ENCODE measurements around the gene CDH2.

CDH2 gene

DNA sequence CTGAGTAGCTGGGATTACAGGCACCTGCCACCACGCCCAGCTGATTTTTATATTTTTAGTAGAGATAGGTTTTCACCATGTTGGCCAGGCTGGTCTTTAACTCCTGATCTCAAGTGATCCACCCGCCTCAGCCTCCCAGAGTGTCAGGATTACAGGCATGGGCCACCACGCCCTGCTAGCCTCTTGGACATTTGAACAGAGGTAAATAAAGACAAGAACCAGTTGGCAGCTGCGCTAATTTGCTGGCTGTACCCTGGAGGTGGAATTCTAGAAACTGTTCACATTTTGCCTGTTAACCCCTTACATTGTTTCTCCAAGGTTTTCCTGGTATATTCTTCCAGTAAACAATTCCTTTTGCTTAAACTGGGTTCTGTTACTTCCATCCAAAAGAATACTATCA, 132.9 kb downstream of the CDH2 start:
- DNase-seq (ENCODE audit: low read depth) = no peak

- DNase-seq (ENCODE audit: low read depth) = no peak
Measured at GRCh38 chr18:28043631-28044030, 133.3 kb downstream of the CDH2 start.

DNA sequence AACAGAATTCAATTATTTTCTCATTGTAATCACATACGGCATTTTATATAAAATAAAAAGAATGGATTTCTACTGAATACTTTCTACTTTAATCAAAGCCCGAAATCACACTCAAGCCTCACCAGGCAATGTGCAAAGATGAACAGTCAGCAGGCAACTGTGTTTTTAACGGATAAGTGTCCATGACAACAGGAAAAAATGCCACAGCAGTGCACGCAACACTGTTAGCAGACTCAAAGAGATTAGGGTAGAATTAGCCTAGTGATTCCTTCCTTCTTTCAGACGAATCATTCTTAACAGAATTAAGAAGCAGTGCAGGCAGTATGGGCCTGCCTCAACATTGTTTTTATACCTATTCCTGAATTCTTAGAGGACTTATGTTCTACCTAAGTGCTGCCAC, 135.6 kb downstream of the CDH2 start:
- DNase-seq (ENCODE audit: low read depth) = no peak

DNA sequence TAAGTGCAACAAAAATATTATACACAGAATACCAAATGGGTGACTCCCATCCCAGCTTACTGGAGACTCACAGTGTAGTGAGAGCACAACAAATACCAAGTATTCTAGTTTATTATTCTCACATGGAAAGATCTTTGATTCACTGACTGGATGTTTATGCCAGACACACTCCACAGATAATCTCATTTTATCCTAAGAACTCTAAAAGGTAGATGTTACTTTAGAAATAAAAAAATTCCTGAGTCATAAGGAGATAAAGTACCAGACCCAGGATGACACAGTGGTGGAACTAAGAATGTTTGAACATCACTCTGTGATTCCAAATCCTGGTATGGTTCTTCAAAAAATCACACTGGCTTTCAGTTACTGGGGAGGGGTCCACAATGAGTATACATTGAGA, 136.2 kb downstream of the CDH2 start:
- DNase-seq (ENCODE audit: low read depth) = no peak

GRCh38 chr18:28040211-28040610, 136.7 kb downstream of the CDH2 start:
- DNase-seq (ENCODE audit: low read depth) = no peak

DNA sequence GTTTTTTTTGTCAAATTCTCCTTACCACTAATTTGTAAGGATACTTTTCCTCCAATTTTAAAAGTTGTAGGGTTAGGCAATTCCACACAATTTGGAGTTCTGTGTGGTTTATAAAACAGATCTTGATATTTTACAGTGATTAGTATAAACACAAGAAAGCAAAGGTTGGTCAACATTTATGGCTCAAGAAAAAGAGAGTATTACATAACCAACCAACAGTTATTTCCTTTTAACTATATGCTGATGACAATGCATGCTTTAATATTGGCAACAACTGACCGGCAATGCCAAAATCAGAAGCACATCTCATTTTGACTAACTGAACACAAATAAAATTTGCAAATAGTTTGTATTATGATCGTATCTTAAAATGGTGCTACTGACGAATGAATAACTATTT, 137.2 kb downstream of the CDH2 start:
- no peak for DNase-seq (ENCODE audit: low read depth)

DNA sequence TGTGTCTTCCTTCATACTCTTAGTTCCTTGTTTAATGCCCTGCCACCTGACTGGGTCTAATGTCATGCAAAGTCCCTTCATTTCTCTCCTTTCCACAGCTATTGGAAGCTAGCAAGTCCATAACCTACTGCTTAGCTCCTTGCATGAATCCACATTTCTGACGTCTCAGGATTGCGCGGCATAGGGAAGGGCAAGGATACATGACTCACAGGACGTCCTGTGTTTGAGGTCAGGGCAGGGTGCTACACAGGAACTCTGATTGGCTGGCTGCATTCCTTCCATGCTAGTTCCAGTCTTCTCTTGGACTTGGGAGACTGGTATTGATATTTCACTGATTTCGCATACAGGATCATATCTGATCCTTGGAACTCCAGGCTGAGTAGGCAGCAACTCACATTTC, 137.9 kb downstream of the CDH2 start:
- no peak for DNase-seq (ENCODE audit: low read depth)

- DNase-seq (ENCODE audit: low read depth) = no peak
Measured at GRCh38 chr18:28036488-28036887, 140.4 kb downstream of the CDH2 start.

DNA sequence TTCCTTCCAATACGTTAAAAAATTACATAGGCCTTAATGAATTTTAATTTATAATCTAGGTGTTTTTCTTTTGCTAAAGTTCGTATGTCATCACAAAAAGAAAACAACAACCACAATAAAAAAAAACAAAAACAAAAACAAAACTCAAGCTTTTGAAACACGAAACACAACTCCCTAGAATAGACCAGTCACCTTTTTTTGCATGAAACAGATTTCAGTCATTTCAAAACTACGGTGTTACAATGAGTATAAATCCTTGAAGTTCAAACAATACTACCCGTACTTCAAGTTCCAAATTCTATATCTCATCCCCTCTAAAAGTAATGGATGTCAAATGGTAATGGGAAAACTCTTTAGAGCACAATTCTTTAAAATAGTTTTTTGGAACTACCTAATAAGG, 142.4 kb downstream of the CDH2 start:
- DNase-seq (ENCODE audit: low read depth) = no peak

DNA sequence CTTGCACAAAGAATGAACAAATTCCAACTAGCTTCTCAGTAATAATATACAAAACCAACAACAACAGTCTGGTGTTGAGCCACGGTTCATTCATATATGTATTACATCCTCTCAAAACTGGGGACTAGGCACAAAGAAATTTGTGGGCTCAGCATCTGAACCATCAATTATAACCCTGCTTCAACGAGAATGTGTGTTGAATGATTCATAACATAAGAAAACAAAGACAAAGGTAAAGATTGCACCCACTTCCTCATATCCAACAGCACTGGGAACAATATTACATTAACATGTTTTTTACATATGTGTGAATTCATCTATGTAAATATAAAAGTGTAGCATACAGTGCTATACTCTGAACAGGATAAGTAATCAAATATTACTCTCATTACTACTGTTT, 144.8 kb downstream of the CDH2 start:
- DNase-seq (ENCODE audit: low read depth) = no peak

DNA sequence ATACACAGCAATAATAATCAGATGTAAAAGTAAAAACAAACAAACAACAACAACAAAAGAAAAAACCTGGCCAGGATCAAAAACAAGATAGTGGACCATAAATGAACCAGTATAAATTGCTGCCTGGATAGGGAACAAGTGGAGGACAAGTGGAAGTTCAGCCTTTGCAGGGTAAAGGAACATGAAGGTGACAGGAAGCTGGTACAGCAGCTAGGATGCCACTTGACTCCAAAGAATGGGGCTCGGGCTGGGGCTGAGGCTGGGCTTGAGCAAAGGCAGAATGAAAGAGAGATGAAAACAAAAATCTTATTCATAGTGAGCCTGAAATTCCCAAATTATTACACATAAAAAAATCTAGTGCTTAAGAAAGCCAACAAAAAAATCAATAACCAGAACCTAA, 146.5 kb downstream of the CDH2 start:
- no peak for DNase-seq (ENCODE audit: low read depth)

DNA sequence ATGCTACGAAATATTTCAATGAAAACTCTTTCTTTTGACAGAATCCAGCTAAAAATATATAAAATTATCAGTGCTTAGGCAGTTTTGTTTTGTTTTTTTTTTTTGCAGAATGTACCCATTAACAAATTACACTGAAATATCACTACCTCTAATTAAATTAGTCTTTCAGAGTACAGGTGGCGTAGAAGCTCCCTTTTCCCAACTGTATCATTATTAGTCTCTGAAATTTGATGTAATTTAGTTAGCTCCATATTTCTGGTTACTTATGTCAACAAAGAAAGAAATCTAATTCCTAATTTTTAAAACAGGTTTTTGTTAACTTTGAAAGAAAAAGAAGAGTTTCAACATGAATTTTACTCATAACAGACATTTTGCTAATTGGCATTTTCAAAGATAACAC, 149.2 kb downstream of the CDH2 start:
- DNase-seq (ENCODE audit: low read depth) = no peak

DNA sequence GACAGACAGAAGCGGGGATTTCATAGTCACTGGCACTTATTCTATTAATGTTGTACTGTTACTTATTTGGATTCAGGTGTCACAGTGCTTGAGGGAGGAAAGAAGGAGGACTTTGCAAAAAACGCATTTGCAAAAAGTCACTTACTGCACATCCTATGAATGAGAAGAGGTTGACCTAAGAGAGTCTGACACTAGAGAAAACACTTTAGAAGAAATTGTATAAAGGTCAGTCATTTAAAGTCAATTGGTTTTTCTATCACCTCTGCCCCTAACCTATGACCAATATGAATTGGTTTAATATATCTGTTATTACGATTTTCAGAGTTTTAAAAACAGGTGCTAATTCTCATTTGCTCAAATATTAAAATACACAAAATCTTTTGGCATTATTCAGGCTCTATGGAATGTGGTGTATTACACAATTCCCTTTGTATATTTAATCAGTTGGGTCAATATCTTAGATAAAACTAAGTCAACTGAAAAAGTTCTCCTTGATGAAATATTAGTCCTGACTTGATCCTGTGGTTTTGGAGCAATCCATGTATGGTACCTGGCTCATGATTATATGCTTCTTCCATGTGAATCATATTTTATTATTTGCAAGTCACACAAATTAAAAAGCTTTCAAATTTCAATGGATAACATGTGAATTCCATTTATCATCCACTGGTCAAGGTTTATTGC, 157.4 kb downstream of the CDH2 start:
- DNase-seq (ENCODE audit: low read depth) = no peak

DNA sequence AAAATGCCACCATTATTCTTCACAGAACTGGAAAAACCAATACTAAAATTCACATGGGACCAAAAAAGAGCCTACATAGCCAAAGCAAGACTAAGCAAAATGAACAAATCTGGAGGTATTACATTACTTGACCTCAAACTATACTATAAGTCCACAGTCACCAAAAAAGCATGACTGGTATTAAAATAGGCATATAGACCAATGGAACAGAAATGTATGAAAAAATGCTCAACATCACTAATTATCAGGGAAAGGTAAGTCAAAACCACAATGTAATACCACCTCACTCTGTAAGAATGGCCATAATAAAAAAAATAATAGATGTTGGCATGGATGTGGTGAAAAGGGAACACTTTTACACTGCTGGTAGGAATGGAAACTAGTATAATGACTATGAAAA, 158.6 kb downstream of the CDH2 start:
- no peak for DNase-seq (ENCODE audit: low read depth)

DNA sequence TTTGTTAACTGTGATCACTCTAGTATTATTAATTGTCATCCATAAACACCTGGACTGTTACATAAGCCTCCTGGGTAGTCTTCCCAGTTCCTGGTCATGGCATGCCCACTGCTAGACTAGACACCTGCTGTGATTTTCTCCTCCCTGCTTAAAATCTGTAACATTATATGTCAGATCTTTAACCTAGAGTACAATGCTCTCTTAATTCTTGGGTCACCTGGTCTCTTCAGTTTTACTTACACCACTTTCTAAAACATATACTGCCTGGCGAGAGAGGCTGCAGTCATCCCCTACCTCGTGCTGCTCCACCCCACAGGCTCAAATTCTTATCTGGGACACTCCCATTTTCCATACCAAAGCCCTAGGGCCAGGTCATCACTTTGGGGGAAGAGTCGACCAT, 161.3 kb downstream of the CDH2 start:
- DNase-seq (ENCODE audit: low read depth) = no peak

DNA sequence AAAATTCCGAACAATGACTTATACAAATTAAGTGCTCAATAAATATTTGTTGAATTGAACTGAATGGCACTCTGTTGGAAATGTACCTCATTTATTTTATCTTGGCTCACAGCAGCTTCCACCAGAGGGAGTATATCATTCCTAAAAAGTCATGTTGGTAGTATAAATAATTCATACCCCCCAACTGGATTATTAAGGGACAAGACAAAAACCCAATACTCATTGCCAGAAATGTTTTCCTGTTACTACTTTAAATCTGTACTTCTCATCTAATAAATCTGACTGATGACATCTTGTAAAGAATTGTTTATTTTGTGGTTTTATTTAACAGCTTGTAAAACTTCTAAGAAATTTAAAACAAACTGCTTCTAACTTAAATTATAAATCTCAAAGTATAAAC, 163.9 kb downstream of the CDH2 start:
- no peak for DNase-seq (ENCODE audit: low read depth)

DNA sequence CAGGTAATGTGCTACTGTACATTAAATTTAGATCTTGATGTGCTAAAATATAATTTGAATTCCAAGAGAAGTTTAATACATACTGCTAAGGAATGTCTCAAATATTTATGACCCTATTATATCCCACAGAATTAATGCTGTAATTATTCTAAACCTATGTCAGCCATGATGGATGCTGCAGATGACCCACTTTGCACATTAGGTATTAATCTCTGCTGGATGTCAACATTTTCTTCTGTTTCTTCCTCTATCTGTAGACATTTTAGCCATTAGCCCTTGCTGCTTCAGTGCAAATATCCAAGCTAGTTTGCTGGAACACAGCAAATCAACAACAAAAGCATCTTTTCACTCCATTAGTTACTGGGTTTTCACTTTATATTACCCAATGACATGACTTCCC, 164.6 kb downstream of the CDH2 start:
- DNase-seq (ENCODE audit: low read depth) = no peak

- DNase-seq (ENCODE audit: low read depth) = no peak
Measured at GRCh38 chr18:28009589-28009988, 167.3 kb downstream of the CDH2 start.

- DNase-seq (ENCODE audit: low read depth) = no peak
Measured at GRCh38 chr18:28007841-28008240, 169.1 kb downstream of the CDH2 start.

DNA sequence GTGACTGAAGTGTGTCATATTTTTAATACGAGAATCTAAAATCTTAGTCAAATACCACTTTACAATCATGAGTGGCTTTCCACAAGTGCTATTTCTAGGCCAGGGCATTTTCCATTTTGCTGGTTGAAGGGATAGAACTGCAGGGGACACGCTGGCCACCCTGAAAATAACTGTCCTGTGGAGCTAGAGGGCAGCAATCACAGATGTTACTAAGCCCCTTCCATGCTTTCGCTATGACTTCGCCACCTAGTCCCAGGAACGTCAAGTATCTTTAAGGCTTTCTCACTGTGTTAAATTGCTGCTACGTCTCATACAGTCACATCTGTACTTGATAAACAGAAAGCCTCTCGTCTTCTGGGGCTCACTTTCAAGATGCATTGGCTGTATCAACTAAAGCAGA, 171.8 kb downstream of the CDH2 start:
- DNase-seq (ENCODE audit: low read depth) = no peak

DNA sequence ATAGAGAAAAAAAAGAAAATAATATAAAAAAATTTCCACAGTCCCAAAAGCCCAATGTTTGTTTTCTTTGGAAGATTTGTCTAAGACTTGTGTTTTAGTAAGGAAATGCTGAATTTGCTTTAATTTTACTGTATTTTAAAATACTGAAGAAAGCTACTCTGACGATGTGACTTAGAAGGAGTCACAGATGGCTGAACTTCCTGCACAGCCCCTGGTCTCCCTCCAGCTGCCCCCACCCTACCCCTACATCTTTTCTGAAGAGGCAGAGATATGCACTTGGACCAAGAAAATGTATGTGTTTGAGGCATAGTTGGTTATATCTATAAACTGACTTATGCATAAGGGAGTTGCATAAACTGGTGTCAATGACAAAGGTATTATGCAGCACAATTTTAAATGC, 172.3 kb downstream of the CDH2 start:
- DNase-seq (ENCODE audit: low read depth) = no peak

DNA sequence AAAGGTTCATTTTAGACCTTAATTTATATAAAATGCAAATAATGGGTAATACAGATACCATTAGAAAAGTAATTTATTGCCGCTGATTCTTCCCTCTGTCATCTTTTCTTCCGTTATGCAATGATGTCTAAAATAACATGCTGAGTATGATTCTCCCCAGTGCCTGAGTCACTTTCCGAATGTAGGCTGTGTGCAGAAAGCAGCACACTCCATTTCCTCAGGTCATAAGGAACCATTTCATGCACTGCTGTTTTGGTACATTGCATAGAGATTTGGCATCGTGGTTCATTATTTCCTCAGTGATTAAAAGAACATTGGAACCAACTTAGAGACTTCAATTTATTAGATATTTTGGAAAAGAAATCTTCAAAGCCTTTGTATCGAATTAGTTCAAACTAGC, 173.5 kb downstream of the CDH2 start:
- DNase-seq (ENCODE audit: low read depth) = no peak

DNA sequence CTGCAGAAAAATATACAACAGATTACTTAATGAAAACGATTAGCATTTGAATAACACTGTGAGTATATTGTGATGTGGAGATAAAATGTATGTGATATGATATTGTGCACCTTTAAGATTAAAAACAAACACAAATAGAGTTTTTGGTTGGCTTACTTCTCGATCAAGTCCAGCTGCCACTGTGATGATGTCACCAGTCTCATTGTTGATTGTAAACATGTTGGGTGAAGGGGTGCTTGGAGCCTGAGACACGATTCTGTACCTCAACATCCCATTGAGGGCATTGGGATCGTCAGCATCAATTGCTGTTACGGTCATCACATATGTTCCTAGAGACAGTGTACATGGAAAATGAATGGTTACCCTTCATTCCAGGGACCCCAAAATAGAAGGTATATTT, 174.1 kb downstream of the CDH2 start:
- DNase-seq (ENCODE audit: low read depth) = no peak

GRCh38 chr18:27996801-27997272, 180.1 kb downstream of the CDH2 start:
- DNase-seq (ENCODE audit: low read depth) = no peak
